GM21360 (cell line): ENCODE results near the gene ELN.
"Not testable (repeated sequence)": the region's sequence is repeated elsewhere in the genome, so short reads cannot be mapped to it uniquely, and the experiment has no call there.

Source experiments
- ATAC-seq: cut with Tn5 transposase; IDR thresholded peaks from one replicate; pipeline ENCODE4 v1.9.1; 2021; ENCODE audit warnings: mild to moderate bottlenecking, moderate library complexity; ENCODE audit not compliant: unreplicated experiment

The ELN gene

GRCh38 chr7:74000489-74001149, 27.4 kb upstream of the ELN start:
- ATAC-seq, result no peak

DNA sequence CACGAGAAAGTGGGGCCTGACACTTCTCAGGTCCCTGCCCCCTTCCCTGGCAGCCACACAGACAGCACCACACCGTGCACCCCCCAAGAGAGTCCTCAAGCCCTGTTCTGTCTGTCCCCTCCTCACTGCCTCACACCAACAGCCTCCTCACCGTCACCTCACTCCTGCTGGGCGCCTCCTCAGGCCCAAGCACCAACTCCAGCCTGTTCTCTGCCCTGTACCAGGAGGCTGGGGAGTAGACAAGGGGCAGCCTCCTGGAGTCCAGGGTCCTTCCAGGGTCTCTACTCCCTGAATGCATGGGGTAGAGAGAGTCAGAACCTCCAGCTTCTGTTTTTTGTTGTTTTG, 26.9 kb upstream of the ELN start:
- ATAC-seq, result no peak

DNA sequence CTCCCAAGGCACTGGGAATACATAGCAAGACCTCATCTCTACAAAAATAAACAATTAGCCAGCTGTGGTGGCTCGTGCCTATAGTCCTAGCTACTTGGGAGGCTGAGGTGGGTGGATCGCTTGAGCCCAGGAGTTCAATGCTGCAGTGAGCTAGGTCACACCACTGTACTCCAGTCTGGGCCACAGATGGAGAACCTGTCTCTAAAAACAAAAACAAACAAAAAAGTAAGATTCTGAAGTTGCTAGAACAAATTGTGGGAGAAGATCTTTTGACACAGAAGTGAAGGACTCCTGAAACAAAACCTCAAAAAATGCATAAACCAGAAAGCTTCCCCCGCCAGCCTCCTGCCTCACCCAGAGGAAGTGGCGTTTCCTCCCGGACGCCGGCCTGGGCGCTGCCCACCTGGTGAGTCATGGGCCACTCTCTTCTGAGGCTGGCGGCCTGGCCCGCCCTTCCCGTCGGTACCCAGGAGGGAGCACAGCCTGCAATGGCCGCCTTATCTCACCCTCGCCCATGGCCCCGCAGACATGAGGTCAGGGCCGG, 25.4 kb upstream of the ELN start:
- no peak for ATAC-seq

- ATAC-seq, result no peak
Observed at GRCh38 chr7:74003621-74004020, 24.4 kb upstream of the ELN start.

DNA sequence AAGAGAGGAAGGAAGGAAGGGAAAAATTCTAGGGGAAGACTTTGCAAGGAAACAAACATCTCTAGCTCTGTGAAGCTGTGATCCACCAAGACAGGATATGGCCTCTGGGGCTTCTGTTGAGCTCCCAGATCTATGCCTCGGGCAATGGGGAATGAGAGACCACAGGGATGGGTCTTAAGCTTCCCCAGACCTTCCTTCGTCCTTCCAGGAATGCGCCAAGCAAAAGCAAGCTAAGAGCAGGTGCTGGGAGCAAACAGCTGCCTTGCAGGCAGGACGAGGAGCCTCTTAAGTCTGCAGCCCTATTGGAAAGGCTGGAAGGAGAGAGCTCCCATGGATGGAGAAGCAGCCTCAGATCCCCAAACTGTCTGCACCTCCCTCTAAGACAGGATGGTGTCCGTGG, 21.9 kb upstream of the ELN start:
- ATAC-seq, result no peak

- ATAC-seq, result no peak
Observed at GRCh38 chr7:74006451-74007241, 21.3 kb upstream of the ELN start.

GRCh38 chr7:74007242-74007567, 20.8 kb upstream of the ELN start:
- ATAC-seq, result no peak

- ATAC-seq, result no peak
Observed at GRCh38 chr7:74008687-74009086, 19.3 kb upstream of the ELN start.

GRCh38 chr7:74009719-74010118, 18.3 kb upstream of the ELN start:
- ATAC-seq, result no peak

GRCh38 chr7:74010407-74010806, 17.6 kb upstream of the ELN start:
- no peak for ATAC-seq

DNA sequence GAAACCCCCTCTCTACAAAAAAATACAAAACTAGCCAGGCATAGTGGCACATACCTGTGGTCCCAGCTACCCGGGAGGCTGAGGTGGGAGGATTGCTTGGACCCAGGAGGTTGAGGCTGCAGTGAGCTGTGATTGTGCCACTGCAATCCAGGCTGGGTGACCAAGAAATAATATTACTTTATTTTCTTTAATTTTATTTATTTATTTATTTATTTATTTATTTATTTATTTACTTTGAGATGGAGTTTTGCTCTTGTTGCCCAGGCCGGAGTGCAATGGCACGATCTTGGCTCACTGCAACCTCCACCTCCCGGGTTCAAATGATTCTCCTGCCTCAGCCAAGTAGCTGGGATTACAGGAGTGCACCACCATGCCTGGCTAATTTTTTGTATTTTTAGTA, 16.6 kb upstream of the ELN start:
- ATAC-seq, result not testable (repeated sequence)

DNA sequence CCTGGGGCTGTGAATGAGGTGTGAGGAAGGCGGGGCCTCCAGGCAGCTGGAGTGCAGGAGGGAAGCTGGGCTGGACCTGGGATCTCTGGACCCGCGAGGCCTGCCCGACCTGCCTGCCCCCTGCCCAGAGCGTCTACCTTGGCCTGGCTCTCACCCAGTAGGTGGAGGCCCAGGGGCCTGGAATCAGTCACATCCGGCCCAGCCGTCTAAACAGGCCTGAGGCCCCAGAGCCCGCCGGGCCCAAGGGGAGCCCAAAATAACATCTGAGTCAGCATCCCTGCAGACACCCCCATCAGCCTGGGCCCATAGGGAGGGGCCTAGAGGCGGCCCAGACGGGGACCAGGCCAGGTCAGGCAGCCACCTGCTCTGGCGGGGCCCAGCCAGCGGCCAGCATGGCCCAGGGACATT, 15.1 kb upstream of the ELN start:
- peak; percentile 98 for ATAC-seq

DNA sequence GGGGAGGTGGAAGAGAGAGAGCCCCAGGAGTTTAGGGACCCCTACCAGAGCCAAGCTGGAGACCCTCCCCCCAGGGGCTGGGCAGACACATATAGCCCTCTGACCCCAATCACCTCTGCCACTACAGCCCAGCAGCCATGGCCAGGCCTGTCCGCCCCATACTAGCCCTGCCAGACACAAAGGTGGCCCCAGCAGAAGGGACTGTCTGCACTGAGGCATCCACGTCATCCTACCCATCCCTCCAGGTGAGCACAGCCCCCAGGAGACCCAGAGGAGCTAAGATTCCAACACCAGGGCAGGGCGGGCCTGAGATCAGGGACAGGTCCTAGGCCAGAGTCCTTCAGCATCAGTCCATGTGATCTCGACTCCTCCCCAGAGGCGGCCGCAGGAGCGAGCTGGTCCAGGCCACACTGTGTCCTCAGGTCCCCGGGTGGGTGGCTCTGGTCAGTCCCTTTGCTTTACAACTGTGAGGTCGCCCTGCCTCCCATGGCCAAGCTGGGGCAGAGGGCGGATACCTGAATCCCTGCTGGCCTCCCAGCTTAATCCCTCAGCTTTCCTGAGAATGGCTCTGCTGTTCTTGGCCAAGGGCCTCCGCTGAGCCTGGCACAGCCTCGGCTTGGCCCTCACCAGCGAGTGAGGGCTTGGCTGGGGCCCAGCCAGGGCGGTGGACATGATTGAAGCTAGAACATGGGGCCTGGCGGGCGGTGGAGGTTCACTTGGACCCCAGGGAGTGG, 14.3 kb upstream of the ELN start:
- ATAC-seq, result no peak

DNA sequence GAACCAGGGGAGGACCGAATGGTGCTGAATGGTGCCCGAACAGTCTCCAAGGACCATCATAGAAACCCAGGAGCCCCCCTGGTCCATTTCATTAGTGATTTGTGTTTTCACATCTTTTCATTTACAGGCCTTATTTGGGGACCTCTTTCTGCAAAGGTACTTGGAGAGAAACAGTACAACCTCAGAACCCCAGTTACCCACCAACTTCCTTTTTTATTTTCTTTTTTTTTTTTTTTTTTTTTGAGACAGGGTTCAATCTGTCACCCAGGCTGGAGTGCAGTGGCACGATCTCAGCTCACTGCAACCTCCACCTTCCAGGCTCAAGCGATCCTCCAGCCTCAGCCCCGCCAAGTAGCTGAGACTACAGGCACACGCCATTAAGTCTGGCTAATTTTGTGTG, 13.0 kb upstream of the ELN start:
- no peak for ATAC-seq

DNA sequence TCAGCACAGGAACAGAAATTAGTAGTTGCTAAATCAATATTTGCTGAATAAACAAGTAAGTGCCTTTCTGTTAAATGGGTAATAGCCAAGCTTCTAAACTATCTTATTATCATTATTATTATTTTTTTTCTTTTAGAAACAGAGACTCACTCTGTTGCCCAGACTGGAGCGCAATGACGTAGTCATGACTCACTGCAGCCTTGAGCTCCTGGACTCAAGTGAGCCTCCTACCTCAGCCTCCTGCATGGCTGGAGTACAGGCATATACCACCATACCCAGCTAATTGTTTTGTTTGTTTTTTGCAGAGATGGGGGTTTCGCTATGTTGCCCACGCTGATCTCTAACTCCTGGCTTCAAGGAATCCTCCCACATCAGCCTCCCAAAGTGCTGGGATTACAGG, 12.3 kb upstream of the ELN start:
- no peak for ATAC-seq

GRCh38 chr7:74017125-74017524, 10.8 kb upstream of the ELN start:
- no peak for ATAC-seq

DNA sequence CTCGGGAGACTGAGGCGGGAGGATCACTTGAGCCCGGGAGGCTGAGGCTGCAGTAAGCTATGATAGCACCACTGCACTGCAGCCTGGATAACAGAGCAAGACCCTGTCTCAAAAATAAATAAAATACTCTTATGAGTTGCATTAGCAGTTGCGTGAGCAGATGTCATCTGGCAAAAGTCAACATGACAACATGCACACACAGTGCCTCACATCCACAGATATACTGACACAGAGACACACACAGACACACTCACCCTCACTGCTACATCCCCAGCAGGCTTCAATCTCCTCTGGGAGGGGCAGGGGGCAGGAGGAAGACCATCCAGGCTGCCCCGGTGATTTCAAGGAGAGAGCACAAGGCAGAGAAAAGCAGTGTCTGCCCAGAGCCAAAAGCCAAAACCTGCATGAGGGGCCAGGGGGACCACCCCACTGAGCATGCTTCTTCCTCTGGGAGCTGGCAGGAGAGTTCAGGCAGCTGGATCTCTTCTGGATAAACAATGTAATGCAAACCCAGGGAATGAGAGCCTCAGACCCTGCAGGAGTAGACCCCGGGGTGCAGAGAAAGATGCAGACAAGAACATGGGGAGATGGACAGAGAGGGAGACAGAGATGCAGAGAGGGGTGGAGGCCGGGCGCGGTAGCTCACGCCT, 9.6 kb upstream of the ELN start:
- ATAC-seq, result no peak

DNA sequence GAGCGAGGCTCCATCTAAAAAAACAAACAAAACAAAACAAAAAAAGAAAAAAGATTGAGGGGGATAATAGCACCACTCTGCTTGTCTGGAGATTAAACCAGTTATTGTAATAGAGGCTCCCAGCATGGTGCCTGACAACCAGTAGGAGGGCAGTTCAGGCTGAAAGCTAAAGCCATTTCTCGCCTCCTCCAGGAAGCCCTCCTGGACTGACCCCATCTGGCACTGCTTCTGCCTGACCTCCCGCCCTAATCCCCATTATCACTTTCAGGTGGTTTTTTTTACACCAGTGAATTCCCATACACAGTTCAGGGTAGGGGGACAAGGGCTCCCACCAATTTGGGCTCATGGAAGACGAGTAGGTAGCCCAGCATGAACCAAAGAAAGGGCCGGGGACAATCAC, 8.8 kb upstream of the ELN start:
- no peak for ATAC-seq

DNA sequence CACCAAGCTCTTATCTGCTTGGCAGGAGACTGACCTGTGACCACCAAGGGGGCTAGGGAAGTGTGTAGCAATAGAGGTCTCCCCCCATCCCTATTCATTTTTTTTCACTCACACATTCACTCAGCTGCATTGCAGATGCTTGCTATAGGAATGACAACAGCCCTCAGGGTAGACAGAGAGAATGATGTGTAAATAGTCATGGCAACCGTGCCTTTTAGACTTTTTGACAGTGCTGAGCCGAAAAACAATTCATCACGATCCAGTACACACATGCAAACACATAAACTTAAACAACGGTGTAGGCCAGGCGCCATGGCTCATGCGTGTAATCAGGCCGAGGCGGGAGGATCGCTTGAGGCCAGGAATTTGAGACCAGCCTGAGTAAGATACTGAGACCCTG, 7.6 kb upstream of the ELN start:
- no peak for ATAC-seq

DNA sequence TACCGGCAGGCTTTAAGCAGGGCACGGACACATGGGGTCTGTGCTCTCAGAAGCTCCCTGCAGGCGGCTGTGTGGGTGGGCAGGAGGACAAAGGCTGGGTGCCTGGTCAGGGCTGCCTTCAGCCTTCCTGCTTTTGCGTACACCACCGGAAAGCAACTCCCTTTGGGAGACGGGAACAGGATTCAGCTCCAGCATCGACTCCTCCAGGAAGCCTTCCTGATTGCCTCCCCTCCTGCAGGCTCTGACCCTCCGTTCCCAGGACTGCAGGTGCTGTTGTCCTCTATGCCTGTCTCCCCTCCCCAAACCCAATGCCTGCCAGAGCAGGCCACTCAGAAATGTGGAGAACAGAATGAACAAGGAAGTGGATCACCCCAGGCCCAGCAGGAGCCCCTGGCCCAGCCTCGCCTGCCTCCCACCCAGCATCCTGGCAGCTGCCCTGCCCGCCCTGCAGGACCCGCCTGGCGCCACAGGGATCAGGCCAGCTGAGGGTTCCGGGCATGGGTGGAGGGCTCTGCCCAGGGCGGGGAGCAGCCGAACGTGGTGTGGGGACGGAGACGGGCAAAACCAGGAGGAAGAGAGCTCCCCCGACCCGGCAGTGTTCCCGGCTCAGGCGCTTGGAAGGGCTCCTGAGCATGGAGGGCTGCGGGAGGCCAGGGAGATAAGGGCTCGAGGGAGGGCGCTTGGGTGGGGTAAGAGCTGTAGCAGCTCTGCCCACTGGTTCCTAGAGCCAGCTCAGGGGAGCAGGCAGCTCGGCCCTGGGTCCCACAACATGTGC, 6.2 kb upstream of the ELN start:
- ATAC-seq, result no peak

- ATAC-seq, result no peak
Observed at GRCh38 chr7:74022507-74022906, 5.5 kb upstream of the ELN start.
